GM19240 (cell line): ENCODE results near the gene HYAL3.
"Not testable (repeated sequence)": the region's sequence is repeated elsewhere in the genome, so short reads cannot be mapped to it uniquely, and the experiment has no call there.

Source experiments
- DNase-seq: peaks from one replicate; pipeline ENCODE4 v3.0.0; 2011; ENCODE audit warnings: low spot score; ENCODE audit not compliant: insufficient read length

Gene HYAL3

DNA sequence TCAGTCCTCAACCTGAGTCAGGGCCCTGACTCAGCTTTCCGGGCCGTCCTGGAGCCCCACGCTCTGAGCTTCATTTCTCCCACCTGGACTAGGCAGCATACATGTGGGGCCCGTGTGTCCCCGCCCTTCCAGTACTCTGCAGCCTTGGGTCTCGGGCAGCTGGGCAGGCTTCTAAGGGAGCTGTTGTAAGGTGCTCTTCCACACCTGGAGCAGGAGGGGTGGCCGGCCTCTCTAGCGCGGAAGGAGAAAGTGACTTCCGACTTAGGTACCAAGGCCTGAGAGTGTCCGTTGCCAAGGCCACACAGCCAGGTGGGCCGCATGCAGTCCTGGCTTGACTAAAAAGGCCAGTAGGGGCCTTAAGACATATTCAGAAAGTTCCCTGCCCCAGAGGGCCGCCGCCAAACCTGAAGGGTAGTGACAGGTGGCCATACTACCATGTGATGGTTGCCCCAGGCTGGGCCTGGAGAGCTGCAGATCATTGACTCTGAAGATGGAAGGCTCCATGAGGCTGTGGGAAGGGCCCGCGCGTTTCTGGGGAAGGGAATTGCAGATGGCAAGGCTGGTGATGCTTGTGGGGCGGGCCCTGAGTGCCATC lies 39.7 kb downstream of the HYAL3 start:
- no peak for DNase-seq

DNA sequence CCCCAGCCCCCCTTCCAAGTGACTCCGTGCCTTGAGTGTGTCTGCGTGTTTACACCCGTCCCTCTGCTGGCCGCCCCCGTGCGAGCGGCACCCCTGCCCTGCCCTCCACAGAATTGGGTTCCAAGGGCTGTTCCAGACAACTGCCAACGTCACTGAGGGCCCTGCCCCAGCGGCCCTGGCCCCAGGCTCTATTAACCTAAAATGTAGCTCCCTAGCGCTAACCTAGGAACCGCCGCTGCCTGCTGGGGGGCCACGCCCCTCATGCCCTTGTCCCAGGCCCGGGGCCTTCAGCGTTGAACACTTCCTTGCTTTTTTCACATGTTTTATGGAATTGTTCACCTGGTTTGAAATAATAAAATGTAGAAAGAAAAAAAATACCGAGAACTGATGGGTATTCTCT lies 40.2 kb downstream of the HYAL3 start:
- DNase-seq, result no peak

DNA sequence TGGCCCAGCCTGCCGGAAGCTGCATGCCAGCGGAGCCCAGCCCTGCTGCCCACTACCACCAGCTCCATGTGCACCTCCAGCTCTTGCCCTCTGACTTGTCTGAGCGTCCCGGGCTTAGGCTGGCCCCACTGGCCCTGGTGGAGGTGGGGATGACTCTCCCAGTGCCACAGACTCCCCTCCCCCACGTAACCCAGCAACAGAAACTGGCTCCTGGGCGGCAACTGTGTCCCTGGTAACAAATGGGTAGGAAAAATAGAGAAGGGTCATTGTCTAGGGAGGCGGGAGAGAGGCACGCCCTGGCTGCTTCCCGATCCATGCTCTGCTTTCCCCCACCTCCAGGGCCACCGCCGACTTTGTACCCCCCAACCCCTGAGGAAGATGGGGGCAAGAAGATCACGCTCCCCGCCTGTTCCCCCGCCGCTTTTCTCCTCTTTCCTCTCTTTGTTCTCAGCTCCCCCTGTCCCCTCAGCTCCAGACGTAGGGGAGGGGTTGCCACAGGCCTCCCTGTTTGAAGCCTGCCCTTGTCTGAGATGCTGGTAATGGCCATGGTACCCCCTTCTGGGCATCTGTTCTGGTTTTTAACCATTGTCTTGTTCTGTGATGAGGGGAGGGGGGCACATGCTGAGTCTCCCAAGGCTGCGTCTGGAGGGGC lies 41.0 kb downstream of the HYAL3 start:
- no peak for DNase-seq

DNA sequence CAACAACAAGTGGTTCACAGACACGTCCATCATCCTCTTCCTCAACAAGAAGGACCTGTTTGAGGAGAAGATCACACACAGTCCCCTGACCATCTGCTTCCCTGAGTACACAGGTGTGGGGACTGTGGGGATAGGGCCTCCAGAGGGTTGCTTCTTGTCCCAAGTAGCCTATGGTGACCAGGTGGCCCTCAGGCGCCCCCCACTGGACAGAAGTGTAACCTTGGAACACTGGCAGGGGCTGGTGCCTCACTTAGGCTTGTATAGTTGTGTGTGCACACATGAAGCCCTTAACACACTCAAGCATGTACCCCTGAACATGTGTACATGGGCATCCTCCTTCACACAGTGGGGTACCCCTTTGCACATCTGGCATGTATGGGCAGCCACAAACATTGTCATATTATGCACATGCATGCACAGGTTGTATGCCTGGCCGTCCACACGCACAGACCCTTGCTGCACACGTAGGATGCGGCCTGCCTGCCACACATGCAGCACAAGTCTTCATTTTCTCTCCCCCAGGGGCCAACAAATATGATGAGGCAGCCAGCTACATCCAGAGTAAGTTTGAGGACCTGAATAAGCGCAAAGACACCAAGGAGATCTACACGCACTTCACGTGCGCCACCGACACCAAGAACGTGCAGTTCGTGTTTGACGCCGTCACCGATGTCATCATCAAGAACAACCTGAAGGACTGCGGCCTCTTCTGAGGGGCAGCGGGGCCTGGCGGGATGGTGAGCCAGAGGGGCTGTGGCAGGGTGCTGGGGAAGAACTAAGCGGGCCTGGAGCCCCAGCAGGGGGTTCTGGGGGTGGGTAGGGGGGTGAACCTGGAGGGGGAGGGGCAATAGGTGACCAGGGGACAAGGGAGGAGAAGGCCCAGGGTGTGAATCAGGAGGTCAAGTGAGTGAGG lies 42.0 kb downstream of the HYAL3 start:
- no peak for DNase-seq

DNA sequence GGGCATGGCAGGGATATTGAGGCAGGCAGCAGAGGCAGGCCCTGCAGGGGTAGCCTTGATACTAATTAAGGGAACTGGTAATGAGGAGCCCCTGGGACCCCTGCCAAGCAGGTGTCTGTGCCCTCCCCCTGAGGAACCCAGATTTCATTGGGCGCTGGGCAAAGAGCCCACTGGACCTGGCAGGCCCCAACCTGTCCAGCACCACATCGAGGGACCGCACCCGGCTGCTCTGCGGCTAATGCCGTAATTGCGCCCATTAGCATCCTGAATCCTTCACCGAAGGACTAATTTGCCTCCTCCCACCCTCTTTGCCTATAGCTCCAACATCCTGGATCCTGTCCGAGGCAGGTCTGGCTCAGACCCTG lies 44.0 kb downstream of the HYAL3 start:
- DNase-seq, result no peak

DNA sequence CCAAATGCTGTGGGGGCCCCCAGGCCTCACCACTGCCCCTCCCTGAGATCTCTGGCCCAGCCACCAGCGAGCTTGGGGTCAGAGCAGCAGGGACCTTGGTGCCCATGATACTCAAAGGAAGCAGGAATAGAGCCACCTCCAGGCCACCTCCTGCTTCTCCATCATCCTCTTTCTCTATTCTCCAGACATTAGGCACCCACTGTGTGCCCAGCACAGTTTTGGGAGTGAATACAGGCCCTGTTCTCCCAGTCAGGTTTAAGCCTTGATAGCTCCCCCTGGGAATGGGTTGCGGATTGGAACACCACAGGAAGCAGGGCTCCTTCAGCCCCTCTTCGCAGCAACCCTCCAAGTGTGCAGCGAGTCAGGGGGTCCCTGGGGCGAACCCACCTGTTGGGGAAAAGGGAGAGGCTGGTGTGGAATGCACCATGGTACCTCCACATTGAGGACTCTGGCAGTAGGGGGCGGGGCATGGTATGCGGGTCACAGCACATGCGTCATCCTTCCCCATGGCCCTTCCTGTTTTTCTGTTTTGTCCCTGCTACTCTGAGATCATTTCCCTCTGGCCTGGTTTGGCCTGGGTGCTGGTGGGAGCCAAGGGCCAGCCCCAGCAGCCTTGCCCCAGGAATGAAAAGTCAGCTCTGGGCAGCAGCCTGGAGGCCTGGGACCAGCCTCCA lies 44.5 kb downstream of the HYAL3 start:
- DNase-seq, result no peak

DNA sequence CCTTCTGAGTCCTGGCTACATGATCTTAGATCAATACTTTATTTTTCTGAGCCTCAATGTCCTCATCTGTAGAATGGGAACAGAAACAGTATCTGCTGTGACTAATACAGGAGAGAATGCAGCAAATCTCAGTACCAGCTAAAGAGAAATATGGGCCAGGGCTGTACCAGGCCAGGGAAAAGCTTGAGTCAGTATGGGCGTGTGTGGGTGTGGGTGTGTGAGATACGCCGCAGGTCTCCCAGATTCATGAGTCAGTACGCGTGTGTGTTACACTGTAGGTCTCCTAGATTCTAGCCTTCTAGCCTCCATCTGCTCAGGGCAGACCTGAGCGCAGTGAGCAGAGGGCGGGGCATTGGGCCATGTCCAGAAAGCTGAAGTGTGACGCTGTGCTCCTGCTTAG lies 48.0 kb downstream of the HYAL3 start:
- DNase-seq, result no peak

DNA sequence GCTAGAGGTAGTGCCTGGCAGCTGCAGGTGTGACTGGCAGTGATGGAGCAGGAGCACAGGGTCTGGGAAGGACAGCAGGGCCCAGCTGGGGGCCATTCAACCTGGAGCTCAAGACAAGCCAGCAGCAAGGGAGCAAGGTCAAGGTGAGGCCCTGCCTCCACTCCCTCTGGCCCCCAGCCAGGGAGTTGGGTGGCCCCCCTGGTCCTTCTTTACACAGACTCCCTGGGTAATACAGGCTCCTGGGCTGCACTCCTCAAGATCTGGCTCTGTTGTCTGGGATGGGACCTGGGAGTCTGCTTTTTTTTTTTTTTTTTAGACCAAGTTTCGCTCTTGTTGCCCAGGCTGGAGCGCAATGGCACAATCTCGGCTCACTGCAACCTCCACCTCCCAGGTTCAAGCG lies 48.7 kb downstream of the HYAL3 start:
- no peak for DNase-seq

DNA sequence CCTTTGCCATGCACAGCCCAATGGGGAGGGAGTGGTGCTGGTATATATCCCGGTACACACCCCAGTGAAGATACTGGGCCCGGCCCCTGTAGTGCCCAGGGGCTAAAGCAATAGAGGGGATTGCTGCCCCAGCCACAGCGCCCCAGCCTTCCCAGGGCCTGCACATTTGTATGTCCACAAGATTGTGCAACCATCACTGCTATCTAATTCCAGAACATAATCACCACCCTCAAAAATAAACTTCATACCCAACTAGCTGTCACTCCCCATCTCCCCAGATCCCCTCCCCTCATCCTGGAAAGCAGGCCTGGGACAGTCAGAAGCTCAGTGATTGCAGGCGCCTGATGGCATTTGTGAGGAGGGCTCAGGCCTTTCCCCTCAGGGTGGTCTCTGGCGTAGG lies 49.7 kb downstream of the HYAL3 start:
- DNase-seq, result no peak

DNA sequence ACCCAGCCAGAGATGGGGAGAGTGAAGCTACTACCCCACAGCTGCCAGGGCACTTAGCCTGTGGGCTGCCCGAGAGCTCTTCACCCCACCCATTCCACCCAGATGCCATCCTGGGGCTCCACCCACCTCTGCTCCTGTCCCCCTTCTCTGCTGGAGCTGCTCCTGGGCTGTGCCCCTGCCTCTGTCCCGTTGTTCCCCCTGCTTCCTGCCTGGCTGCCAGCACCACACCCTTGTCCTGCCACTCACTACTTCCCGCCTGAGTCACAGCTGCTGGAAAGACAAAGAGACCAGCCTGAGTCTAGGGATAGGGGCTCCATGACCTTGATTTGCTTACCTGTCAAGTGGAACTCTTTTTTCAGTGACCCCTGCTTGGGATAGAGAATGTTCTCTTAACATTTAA lies 50.8 kb downstream of the HYAL3 start:
- no peak for DNase-seq

DNA sequence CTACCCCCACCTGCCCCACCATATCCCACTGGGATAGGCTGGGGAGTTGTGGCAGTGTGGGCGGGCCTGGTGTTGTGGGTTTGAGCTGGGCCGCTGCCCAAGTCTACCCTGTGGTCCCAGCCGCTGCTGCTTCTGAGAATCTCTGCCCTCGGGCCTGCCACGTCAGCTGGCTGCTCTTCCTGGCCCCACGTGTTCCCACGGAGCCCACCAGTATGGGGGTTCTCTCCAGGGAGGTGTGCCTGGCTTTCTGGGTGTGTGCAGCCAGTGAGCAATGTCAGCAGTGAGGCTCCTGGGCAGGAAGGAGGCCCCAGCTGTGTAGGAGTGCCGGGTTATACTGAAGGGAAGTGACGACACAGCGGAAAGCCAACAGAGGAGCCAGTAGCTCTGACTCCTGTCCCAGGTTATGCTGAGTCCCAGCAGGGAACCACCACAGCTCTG lies 52.7 kb downstream of the HYAL3 start:
- DNase-seq, result no peak

DNA sequence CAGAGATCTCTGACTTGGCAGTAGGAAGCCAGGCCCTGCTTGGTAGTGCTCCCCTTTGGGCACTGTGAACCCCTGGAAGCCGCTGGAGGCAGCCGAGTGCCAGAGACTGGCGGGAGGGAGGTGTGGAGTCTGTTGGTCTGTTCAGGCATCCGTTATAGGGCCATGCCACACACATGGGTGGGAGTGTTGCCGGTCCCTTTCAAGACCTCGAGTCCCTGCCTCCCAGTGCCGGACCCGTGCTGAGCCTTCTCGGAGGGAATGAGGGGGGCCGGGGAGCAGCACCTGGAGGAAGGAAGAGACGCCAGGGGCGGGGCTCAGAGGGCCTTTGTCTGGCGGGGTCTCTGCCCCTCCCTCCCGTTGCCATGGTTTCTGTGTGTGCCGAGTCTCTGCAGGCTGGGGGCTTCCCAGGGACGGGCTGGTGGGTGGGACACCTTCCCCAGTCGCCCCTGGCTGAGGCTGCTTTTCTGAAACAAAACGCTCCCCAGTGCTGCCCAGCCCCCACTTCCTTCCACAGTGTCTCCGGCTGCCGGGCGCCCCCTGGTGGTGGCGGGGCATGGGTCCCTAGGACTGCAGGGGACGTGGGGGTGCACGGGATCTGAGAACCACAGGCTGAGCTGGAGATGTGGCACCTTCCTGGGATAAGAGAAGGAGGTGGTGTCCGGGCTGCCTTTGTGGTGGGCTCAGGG lies 53.2 kb downstream of the HYAL3 start:
- no peak for DNase-seq

DNA sequence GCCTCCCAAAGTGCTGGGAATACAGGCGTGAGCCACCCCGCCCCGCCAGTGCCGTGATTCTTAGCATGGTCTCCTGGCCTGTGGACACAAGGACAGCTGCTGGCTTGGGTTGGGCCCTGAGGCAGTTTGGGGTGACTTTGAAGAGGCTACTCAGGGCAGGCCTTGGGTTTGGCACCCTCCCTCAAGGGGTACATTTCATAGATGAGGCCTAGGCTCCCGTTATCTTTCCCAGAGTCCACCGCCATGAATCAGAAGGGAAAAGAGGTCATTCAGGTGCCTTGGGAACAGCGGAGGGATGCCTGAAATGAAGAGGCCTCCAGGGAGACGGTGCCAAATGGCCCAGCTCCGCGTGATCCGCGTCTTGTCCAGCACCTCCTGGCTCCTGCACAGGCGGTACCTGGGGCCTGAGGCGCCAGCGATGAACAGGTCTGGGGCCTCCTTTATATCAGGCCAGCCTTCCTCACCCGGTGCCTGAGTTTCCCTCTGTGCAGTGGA lies 53.9 kb downstream of the HYAL3 start:
- no peak for DNase-seq

DNA sequence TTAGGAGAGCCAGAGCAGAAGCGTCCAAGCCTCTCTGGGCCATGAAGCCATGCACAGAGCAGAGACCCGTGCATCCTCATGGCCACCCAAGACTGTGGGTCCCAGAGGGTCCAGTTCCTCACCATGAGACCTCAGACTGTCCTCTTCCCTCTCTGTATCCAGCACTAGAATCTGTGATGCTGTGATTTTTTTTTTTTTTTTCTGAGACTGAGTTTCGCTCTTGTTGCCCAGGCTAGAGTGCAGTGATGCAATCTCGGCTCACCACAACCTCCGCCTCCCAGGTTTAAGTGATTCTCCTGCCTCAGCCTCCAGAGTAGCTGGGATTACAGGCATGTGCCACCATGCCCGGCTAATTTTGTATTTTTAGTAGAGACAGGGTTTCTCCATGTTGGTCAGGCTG lies 54.4 kb downstream of the HYAL3 start:
- not testable (repeated sequence) for DNase-seq

DNA sequence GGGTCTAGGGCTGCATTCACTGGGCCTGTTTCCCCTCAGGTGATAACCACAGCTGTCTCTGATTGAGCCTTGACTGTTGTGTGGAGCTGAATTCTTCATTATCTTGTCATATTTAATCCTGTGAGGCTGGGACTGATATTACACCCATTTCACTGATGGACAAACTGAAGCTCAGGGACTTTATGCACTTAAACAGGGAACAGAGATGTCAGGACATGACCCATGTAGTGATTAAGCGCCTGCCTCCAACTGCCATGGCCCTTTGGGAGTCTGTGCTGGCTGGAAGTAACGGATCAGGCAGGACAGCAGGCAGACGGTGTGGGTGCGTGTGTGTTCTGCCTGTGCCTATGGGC lies 55.7 kb downstream of the HYAL3 start:
- no peak for DNase-seq

DNA sequence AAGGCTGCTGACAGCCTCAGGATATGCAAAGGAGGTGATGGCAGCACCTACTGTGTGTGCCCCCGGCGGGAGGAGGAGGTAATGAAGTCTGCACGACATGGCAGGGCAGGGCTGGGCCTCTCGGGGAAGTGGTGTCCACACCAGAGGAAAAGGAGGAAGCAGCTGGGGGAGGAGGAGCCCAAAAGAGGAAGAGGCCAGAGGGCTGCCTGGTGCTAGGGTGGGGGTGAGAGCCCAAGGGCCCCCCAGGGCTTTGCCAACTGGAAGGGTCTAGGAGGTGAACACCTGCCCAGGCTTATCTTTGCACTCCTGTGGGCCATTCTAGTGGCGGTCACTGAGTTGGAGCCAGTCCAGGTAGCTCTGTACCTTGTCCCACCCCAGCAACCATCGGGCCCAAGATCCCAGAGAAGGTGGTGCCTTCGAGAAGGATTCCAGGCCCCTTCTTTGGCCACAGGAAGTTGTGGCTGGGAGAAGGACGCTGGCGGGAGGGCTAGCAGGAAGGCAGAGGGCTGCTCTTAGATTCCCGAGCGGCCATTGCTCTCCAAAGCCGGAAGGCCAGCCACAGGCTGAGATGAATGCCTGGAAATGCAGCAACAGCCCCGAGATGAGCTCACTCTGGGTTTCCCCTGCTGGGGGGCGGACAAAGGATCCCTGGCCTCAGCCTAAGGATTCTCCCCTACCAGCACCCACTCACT lies 56.2 kb downstream of the HYAL3 start:
- DNase-seq, result no peak
